ENCODE measurements around the gene LRRC45. TPM values are rescaled to one million over a fixed set of nuclear protein-coding genes. Genes with fewer than 3 reads are reported as not detected.
A peak's percentile ranks its signal among the peaks of the same experiment; 100 is the strongest.

LRRC45 gene
- total and polyA plus RNA-seq, 8 donors = 8.3 to 171 (median 21.0) TPM

- peaks cover 40 to 70% (median 64%) of the 10 kb centered on the region in 4 donors for H3K4me1 ChIP-seq
- peak overlapping the region; percentile 79 to 98 (median 88) for H3K4me3 ChIP-seq
- peak; percentile 81 to 89 for DNase-seq
- WGBS, 5 donors = 15 to 29% (median 18%) methylated on average over 18 to 25 of the region's 25 CpGs
- no peaks in the 10 kb centered on the region for H3K9me3 ChIP-seq
- H3K27me3 ChIP-seq = no peaks in the 10 kb centered on the region
- peaks cover 0 to 21% (median 15%) of the 10 kb centered on the region in 4 donors for H3K36me3 ChIP-seq
- intact Hi-C loops (cut with DNase I; ENCODE audit: low total_unique reads) = no loop called here
- TF ChIP-seq POLR2AphosphoS5 (IDR thresholded peaks at IDR 0.05) (peak in 1 of 3 donors; percentile 49), POLR2A (IDR thresholded peaks at IDR 0.05) (no peak), CTCF (IDR thresholded peaks at IDR 0.05) (peak in 5 of 7 experiments; percentile 50 to 90 (median 62))
- H3K27ac ChIP-seq = peak overlapping the region; percentile 81 to 90 (median 88)
Observed at GRCh38 chr17:82021107-82021899, 1.8 kb upstream of the LRRC45 start.

GRCh38 chr17:82021900-82022309 is 1.2 kb upstream of the LRRC45 start:
- intact Hi-C loops (cut with DNase I; ENCODE audit: low total_unique reads) = no loop called here
- H3K27ac ChIP-seq = peak overlapping the region; percentile 81 to 90 (median 88)
- DNase-seq = no peak
- no peaks in the 10 kb centered on the region for H3K27me3 ChIP-seq
- 3 to 10% (median 6%) methylated on average over 4 to 10 of the region's 10 CpGs for WGBS, 5 donors
- peaks cover 40 to 68% (median 63%) of the 10 kb centered on the region in 4 donors for H3K4me1 ChIP-seq
- H3K9me3 ChIP-seq = no peaks in the 10 kb centered on the region
- no peak for TF ChIP-seq POLR2A (IDR thresholded peaks at IDR 0.05)
- TF ChIP-seq POLR2AphosphoS5 (IDR thresholded peaks at IDR 0.05) = no peak
- TF ChIP-seq EP300 (IDR thresholded peaks at IDR 0.05) = no peak
- no peak for TF ChIP-seq CTCF (IDR thresholded peaks at IDR 0.05)
- H3K36me3 ChIP-seq = peaks cover 0 to 24% (median 17%) of the 10 kb centered on the region in 4 donors
- H3K4me3 ChIP-seq = peak overlapping the region; percentile 79 to 98 (median 88)

- intact Hi-C loops (cut with DNase I; ENCODE audit: low total_unique reads) = no loop called here
- 0 to 1% (median 1%) methylated on average over 27 to 64 of the region's 64 CpGs for WGBS, 5 donors
- peak within 1 kb of the TSS; percentile 81 to 90 (median 88) for H3K27ac ChIP-seq
- no peaks in the 10 kb centered on the region for H3K9me3 ChIP-seq
- peaks cover 0 to 29% (median 20%) of the 10 kb centered on the region in 4 donors for H3K36me3 ChIP-seq
- no peak for DNase-seq
- H3K4me1 ChIP-seq = peaks cover 40 to 68% (median 62%) of the 10 kb centered on the region in 4 donors
- peak within 1 kb of the TSS; percentile 79 to 98 (median 88) for H3K4me3 ChIP-seq
- peak in 2 of 3 donors; percentile 57 to 76 for TF ChIP-seq POLR2AphosphoS5 (IDR thresholded peaks at IDR 0.05)
- TF ChIP-seq EP300 (IDR thresholded peaks at IDR 0.05) = no peak
- no peak for TF ChIP-seq CTCF (IDR thresholded peaks at IDR 0.05)
- peak in 1 of 4 donors; percentile 45 for TF ChIP-seq POLR2A (IDR thresholded peaks at IDR 0.05)
- no peaks in the 10 kb centered on the region for H3K27me3 ChIP-seq
Observed at GRCh38 chr17:82022310-82022980, 660 bp upstream of the LRRC45 start, which contains the start of gene CENPX. TSS of gene CENPX (minus strand) at chr17:82022878. CDS start at chr17:82022861, 17 bp downstream.

All from stomach (tissue), 9 donors.